IMR-90 (cell line): ENCODE data around the gene SLC24A3.

Experiments
- BHLHE40 ChIP-seq: fragments of 150-350 bp; IDR thresholded peaks from 2 replicates; pipeline ENCODE4 v1.6.1; 2016; ENCODE audit warnings: mild to moderate bottlenecking, low read depth, low read length
- MAZ ChIP-seq: IDR thresholded peaks from 2 replicates; pipeline ENCODE4 v1.6.1; 2012; ENCODE audit warnings: low read depth, mild to moderate bottlenecking, low read length, improper control_type of control experiment, moderate library complexity, borderline replicate concordance
- MXI1 ChIP-seq: IDR thresholded peaks from 2 replicates; pipeline ENCODE4 v1.6.1; 2012; ENCODE audit warnings: low read depth, mild to moderate bottlenecking, low read length, moderate library complexity, borderline replicate concordance
- POLR2A ChIP-seq: IDR thresholded peaks from 2 replicates; pipeline ENCODE4 v1.6.1; 2012; ENCODE audit warnings: mild to moderate bottlenecking, low read depth, low read length
- RCOR1 ChIP-seq: IDR thresholded peaks from 2 replicates; pipeline ENCODE4 v1.6.1; 2012; ENCODE audit warnings: mild to moderate bottlenecking, low read length, improper control_type of control experiment; ENCODE audit not compliant: insufficient replicate concordance
- RFX5 ChIP-seq: IDR thresholded peaks from 2 replicates; pipeline ENCODE4 v1.8.0; 2012; ENCODE audit warnings: low read depth, mild to moderate bottlenecking, low read length, moderate library complexity
- TF ChIP-seq, protein P1 (sequence below): conservative IDR thresholded peaks from 2 replicates; pipeline ENCODE4 v1.5.1; 2012; ENCODE audit warnings: mild to moderate bottlenecking, low read depth, low read length, improper control_type of control experiment
- TF ChIP-seq, protein P2 (sequence below): fragments of 150-350 bp; IDR thresholded peaks from 2 replicates; pipeline ENCODE4 v1.6.1; 2017; ENCODE audit warnings: mild to moderate bottlenecking, antibody characterized with exemption, low read length, low read depth

DNA sequence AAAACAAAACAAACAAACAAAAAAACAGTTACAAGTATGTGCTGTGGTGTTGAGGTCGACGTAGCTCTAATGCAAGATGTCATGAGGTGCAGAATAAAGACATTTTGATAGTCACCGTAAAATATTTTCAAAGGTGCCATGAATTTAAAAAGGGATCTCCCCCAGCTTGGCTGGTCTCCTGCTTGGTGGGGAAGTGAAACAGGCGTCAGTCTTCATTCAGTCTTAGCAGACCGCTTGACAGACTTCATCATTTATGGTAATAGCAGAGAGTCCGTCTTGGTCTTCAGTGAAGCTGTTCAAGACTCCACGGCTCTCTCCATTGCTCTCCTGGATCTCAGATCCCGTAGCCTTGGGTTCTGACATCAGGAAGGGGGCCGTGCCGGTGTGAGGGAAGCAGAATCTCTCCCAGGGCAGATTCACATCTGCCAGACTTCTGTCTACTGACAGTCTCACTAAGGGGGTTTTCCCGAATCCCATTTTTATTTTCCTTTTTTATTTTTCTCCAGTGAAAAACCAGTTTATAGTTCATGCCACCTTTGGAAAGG lies 1.6 kb downstream of the SLC24A3 start:
- TF ChIP-seq, protein P1, sequence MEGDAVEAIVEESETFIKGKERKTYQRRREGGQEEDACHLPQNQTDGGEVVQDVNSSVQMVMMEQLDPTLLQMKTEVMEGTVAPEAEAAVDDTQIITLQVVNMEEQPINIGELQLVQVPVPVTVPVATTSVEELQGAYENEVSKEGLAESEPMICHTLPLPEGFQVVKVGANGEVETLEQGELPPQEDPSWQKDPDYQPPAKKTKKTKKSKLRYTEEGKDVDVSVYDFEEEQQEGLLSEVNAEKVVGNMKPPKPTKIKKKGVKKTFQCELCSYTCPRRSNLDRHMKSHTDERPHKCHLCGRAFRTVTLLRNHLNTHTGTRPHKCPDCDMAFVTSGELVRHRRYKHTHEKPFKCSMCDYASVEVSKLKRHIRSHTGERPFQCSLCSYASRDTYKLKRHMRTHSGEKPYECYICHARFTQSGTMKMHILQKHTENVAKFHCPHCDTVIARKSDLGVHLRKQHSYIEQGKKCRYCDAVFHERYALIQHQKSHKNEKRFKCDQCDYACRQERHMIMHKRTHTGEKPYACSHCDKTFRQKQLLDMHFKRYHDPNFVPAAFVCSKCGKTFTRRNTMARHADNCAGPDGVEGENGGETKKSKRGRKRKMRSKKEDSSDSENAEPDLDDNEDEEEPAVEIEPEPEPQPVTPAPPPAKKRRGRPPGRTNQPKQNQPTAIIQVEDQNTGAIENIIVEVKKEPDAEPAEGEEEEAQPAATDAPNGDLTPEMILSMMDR: no peak
- TF ChIP-seq, protein P2, sequence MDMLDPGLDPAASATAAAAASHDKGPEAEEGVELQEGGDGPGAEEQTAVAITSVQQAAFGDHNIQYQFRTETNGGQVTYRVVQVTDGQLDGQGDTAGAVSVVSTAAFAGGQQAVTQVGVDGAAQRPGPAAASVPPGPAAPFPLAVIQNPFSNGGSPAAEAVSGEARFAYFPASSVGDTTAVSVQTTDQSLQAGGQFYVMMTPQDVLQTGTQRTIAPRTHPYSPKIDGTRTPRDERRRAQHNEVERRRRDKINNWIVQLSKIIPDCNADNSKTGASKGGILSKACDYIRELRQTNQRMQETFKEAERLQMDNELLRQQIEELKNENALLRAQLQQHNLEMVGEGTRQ: no peak
- no peak for TF ChIP-seq MAZ
- TF ChIP-seq BHLHE40: no peak
- no peak for TF ChIP-seq RFX5
- TF ChIP-seq RCOR1: no peak
- no peak for TF ChIP-seq POLR2A
- TF ChIP-seq MXI1: no peak
